GM23338 (cell line): Measurements from ENCODE around the gene CUL7. TPM values are rescaled to one million over a fixed set of nuclear protein-coding genes. Genes with fewer than 3 reads are reported as not detected.

Source experiments
- ATAC-seq: fragments of 200-7000 bp; cut with Tn5 transposase; 3 replicates; pipeline ENCODE4 v1.9.1; 2020
- DNase-seq: peaks from one replicate; pipeline ENCODE4 v3.0.0-alpha.2; 2015; ENCODE audit warnings: low spot score
- H2AFZ ChIP-seq: fragments of 200-600 bp; sonication (generic); 2 replicates; pipeline ENCODE4 v1.8.0; 2016; ENCODE audit warnings: antibody characterized with exemption, mild to moderate bottlenecking, moderate library complexity
- H3F3A ChIP-seq: fragments of 200-600 bp; sonication (generic); replicated peaks from 2 replicates; pipeline ENCODE4 v1.8.0; 2017; ENCODE audit warnings: antibody characterized with exemption, mixed run types, low read depth
- H3K27ac ChIP-seq: fragments of 200-600 bp; sonication (generic); 2 replicates; pipeline ENCODE4 v1.6.1; 2016; ENCODE audit warnings: low read depth
- H3K27me3 ChIP-seq: fragments of 200-600 bp; sonication (generic); 2 replicates; pipeline ENCODE4 v1.8.0; 2016; ENCODE audit warnings: mild to moderate bottlenecking, mixed run types, moderate library complexity; ENCODE audit not compliant: insufficient read depth
- H3K36me3 ChIP-seq: fragments of 200-600 bp; sonication (generic); 2 replicates; pipeline ENCODE4 v1.8.0; 2016; ENCODE audit warnings: mild to moderate bottlenecking; ENCODE audit not compliant: insufficient read depth
- H3K4me1 ChIP-seq: fragments of 200-600 bp; sonication (generic); 2 replicates; pipeline ENCODE4 v1.8.0; 2016; ENCODE audit warnings: mild to moderate bottlenecking, moderate library complexity; ENCODE audit not compliant: insufficient read depth
- H3K4me2 ChIP-seq: fragments of 200-600 bp; sonication (generic); 2 replicates; pipeline ENCODE4 v1.7.1; 2017; ENCODE audit warnings: mixed run types
- H3K4me3 ChIP-seq: fragments of 200-600 bp; sonication (generic); 2 replicates; pipeline ENCODE4 v1.6.1; 2016; ENCODE audit warnings: mixed run types
- H3K79me2 ChIP-seq: fragments of 200-600 bp; sonication (generic); replicated peaks from 2 replicates; pipeline ENCODE4 v1.8.0; 2017; ENCODE audit warnings: mild to moderate bottlenecking; ENCODE audit not compliant: insufficient read depth
- H3K9me2 ChIP-seq: fragments of 200-600 bp; sonication (generic); 2 replicates; pipeline ENCODE4 v1.8.0; 2017; ENCODE audit not compliant: insufficient read depth
- H4K20me1 ChIP-seq: fragments of 200-600 bp; sonication (generic); replicated peaks from 2 replicates; pipeline ENCODE4 v1.8.0; 2017; ENCODE audit warnings: mild to moderate bottlenecking; ENCODE audit not compliant: insufficient read depth
- H3K27ac Mint-ChIP-seq: 2 replicates; pipeline ENCODE4 v1.8.0; 2020; ENCODE audit warnings: inconsistent platforms, mild to moderate bottlenecking, moderate library complexity, mixed read lengths
- H3K27me3 Mint-ChIP-seq: 3 replicates; pipeline ENCODE4 v1.8.0; 2022; ENCODE audit warnings: low read depth, mild to moderate bottlenecking, moderate library complexity, mixed read lengths, inconsistent platforms; ENCODE audit not compliant: insufficient read depth, poor library complexity
- H3K36me3 Mint-ChIP-seq: 3 replicates; pipeline ENCODE4 v1.8.0; 2021; ENCODE audit warnings: low read depth, mild to moderate bottlenecking, inconsistent platforms, moderate library complexity, mixed read lengths
- H3K4me1 Mint-ChIP-seq: 3 replicates; pipeline ENCODE4 v1.8.0; 2020; ENCODE audit warnings: mild to moderate bottlenecking, inconsistent platforms, mixed read lengths
- H3K4me3 Mint-ChIP-seq: 3 replicates; pipeline ENCODE4 v1.8.0; 2021; ENCODE audit warnings: moderate library complexity, mild to moderate bottlenecking, inconsistent platforms, mixed read lengths
- H3K9me3 Mint-ChIP-seq: 3 replicates; pipeline ENCODE4 v1.8.0; 2020; ENCODE audit warnings: moderate library complexity, mild to moderate bottlenecking, inconsistent platforms, mixed read lengths
- EZH2phosphoT487 ChIP-seq: fragments of 200-600 bp; sonication (generic); IDR thresholded peaks from one replicate; pipeline ENCODE4 v1.8.1; 2018; ENCODE audit warnings: antibody characterized with exemption; ENCODE audit not compliant: unreplicated experiment
- JUNB ChIP-seq: IDR thresholded peaks from one replicate; pipeline ENCODE4 v1.6.1; 2016; ENCODE audit warnings: antibody characterized with exemption; ENCODE audit not compliant: unreplicated experiment
- POLR2AphosphoS5 ChIP-seq: IDR thresholded peaks from 2 replicates; pipeline ENCODE4 v1.6.1; 2016; ENCODE audit warnings: antibody characterized with exemption, low read depth
- STAT1 ChIP-seq: IDR thresholded peaks from one replicate; pipeline ENCODE4 v1.6.1; 2016; ENCODE audit warnings: antibody characterized with exemption; ENCODE audit not compliant: unreplicated experiment
- ZNF114 ChIP-seq: fragments of 250-450 bp; sonication (Bioruptor Pico); IDR thresholded peaks from 2 replicates; pipeline ENCODE4 v1.5.0; 2020; ENCODE audit warnings: mild to moderate bottlenecking, moderate library complexity
- ZNF331 ChIP-seq: fragments of 250-450 bp; sonication (Bioruptor Pico); IDR thresholded peaks from 2 replicates; pipeline ENCODE4 v1.5.0; 2020; ENCODE audit warnings: low read depth, mild to moderate bottlenecking, moderate library complexity
- ZNF462 ChIP-seq: fragments of 250-450 bp; sonication (Bioruptor Pico); IDR thresholded peaks from 2 replicates; pipeline ENCODE4 v1.5.0; 2020; ENCODE audit warnings: mild to moderate bottlenecking, moderate library complexity
- polyA plus RNA-seq: library from polyadenylated mRNA; unstranded; fragments of >200 nt; fragmentation: Nextera tagmentation; extraction: Ambion mirVana; gene quantifications from 2 replicates; pipeline ENCODE4 v1.2.1, GENCODE V29; 2016
- total RNA-seq: library from RNA; depleted of rRNA; stranded (reverse); fragments of >200 nt; shearing (Covaris generic); gene quantifications from 2 replicates; pipeline ENCODE4 v1.2.3, GENCODE V29; 2014
- TF ChIP-seq, protein P1 (sequence below): IDR thresholded peaks from 2 replicates; pipeline ENCODE4 v1.6.1; 2016; ENCODE audit warnings: antibody characterized with exemption
- TF ChIP-seq, protein P2 (sequence below): IDR thresholded peaks from one replicate; pipeline ENCODE4 v1.6.1; 2018; ENCODE audit warnings: antibody characterized with exemption; ENCODE audit not compliant: unreplicated experiment

Gene CUL7
- total and polyA plus RNA-seq, 2 experiments from 2014 or later: 3.4 to 13.2 TPM

- H3K4me2 ChIP-seq: no peak overlapping the region
- Mint-ChIP-seq H3K4me3 (no peak overlapping the region), H3K27ac (no peak overlapping the region), H3K36me3 (peaks cover 6% of the 10 kb centered on the region; the same call in 1 of the 3 replicates), H3K27me3 (peaks cover 5% of the 10 kb centered on the region), H3K9me3 (no peaks in the 10 kb centered on the region), H3K4me1 (no peaks in the 10 kb centered on the region)
- no peaks in the 10 kb centered on the region for H3K79me2 ChIP-seq
- H3K4me1 ChIP-seq: no peaks in the 10 kb centered on the region
- no peak for TF ChIP-seq JUNB
- no peak for TF ChIP-seq ZNF331 (CRISPR knock-in tag)
- H3K27ac ChIP-seq: no peak overlapping the region
- ATAC-seq (no peak), DNase-seq (no peak)
- no peaks in the 10 kb centered on the region for H3K9me2 ChIP-seq
- 0 out of 2 replicates have a peak, but pooled peaks cover 4% of the 10 kb centered on the region for H3F3A ChIP-seq
- H3K27me3 ChIP-seq: no peaks in the 10 kb centered on the region
- no peak overlapping the region for H3K4me3 ChIP-seq
- no peak overlapping the region for H2AFZ ChIP-seq
- peaks cover 9% of the 10 kb centered on the region for H4K20me1 ChIP-seq
- H3K36me3 ChIP-seq: no peaks in the 10 kb centered on the region
Measured at GRCh38 chr6:42996513-42996912, 57.1 kb downstream of the CUL7 start.

- H3K27ac ChIP-seq: no peak overlapping the region
- Mint-ChIP-seq H3K27ac (no peak overlapping the region), H3K27me3 (peaks cover 6% of the 10 kb centered on the region)
- TF ChIP-seq, protein P1, sequence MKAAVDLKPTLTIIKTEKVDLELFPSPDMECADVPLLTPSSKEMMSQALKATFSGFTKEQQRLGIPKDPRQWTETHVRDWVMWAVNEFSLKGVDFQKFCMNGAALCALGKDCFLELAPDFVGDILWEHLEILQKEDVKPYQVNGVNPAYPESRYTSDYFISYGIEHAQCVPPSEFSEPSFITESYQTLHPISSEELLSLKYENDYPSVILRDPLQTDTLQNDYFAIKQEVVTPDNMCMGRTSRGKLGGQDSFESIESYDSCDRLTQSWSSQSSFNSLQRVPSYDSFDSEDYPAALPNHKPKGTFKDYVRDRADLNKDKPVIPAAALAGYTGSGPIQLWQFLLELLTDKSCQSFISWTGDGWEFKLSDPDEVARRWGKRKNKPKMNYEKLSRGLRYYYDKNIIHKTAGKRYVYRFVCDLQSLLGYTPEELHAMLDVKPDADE: no peak
- TF ChIP-seq ZNF462: no peak
- no peak for TF ChIP-seq STAT1
- no peak for TF ChIP-seq JUNB
- TF ChIP-seq EZH2phosphoT487: no peak
- no peak for TF ChIP-seq ZNF114 (CRISPR knock-in tag)
- TF ChIP-seq, protein P2, sequence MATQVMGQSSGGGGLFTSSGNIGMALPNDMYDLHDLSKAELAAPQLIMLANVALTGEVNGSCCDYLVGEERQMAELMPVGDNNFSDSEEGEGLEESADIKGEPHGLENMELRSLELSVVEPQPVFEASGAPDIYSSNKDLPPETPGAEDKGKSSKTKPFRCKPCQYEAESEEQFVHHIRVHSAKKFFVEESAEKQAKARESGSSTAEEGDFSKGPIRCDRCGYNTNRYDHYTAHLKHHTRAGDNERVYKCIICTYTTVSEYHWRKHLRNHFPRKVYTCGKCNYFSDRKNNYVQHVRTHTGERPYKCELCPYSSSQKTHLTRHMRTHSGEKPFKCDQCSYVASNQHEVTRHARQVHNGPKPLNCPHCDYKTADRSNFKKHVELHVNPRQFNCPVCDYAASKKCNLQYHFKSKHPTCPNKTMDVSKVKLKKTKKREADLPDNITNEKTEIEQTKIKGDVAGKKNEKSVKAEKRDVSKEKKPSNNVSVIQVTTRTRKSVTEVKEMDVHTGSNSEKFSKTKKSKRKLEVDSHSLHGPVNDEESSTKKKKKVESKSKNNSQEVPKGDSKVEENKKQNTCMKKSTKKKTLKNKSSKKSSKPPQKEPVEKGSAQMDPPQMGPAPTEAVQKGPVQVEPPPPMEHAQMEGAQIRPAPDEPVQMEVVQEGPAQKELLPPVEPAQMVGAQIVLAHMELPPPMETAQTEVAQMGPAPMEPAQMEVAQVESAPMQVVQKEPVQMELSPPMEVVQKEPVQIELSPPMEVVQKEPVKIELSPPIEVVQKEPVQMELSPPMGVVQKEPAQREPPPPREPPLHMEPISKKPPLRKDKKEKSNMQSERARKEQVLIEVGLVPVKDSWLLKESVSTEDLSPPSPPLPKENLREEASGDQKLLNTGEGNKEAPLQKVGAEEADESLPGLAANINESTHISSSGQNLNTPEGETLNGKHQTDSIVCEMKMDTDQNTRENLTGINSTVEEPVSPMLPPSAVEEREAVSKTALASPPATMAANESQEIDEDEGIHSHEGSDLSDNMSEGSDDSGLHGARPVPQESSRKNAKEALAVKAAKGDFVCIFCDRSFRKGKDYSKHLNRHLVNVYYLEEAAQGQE: no peak
- no peak for TF ChIP-seq POLR2AphosphoS5
Measured at GRCh38 chr6:42993445-42993844, 60.2 kb downstream of the CUL7 start.

More at GRCh38 chr6:42993445-42993844, 60.2 kb downstream of the CUL7 start:
- H3K4me2 ChIP-seq: no peak overlapping the region
- ATAC-seq (no peak), DNase-seq (no peak)
- 0 out of 2 replicates have a peak, but pooled peaks cover 5% of the 10 kb centered on the region for H3K36me3 ChIP-seq
- H3K4me3 ChIP-seq: no peak overlapping the region
- H3F3A ChIP-seq: 0 out of 2 replicates have a peak, but pooled peaks cover 4% of the 10 kb centered on the region
- no peak overlapping the region for H2AFZ ChIP-seq
- no peaks in the 10 kb centered on the region for H3K27me3 ChIP-seq
- no peaks in the 10 kb centered on the region for H3K79me2 ChIP-seq
- peaks cover 15% of the 10 kb centered on the region for H4K20me1 ChIP-seq
- H3K9me2 ChIP-seq: no peaks in the 10 kb centered on the region
- Mint-ChIP-seq H3K36me3 (peaks cover 16% of the 10 kb centered on the region; the same call in 1 of the 3 replicates), H3K4me1 (0 out of 3 replicates have a peak, but pooled peaks cover under 1% of the 10 kb centered on the region), H3K4me3 (no peak overlapping the region), H3K9me3 (no peaks in the 10 kb centered on the region)
- no peaks in the 10 kb centered on the region for H3K4me1 ChIP-seq
